Measurements from ENCODE around the gene ATXN7L1. TPM values are rescaled to one million over a fixed set of nuclear protein-coding genes. Genes with fewer than 3 reads are reported as not detected.
A peak's percentile ranks its signal among the peaks of the same experiment; 100 is the strongest.

ATXN7L1 gene
- total and polyA plus RNA-seq, 7 donors: 1.2 to 6.0 (median 3.0) TPM

- Histone ChIP-seq H3K27me3 (ENCODE audit: insufficient read depth in 3 of 3, low read length in 2 of 3) (no peaks in the 10 kb centered on the region), H3K27ac (no peak overlapping the region), H3K36me3 (ENCODE audit: insufficient read depth in 1 of 2, low read depth in 1 of 2) (no peaks in the 10 kb centered on the region), H3K4me3 (no peak overlapping the region), H3K4me1 (peaks cover 23% of the 10 kb centered on the region), H3K9me3 (no peaks in the 10 kb centered on the region)
- intact Hi-C loops (cut with DNase I): no loop called here
- ATAC-seq (peak; percentile 85 to 90 (median 89)), DNase-seq (no peak)
- TF ChIP-seq, protein P1, sequence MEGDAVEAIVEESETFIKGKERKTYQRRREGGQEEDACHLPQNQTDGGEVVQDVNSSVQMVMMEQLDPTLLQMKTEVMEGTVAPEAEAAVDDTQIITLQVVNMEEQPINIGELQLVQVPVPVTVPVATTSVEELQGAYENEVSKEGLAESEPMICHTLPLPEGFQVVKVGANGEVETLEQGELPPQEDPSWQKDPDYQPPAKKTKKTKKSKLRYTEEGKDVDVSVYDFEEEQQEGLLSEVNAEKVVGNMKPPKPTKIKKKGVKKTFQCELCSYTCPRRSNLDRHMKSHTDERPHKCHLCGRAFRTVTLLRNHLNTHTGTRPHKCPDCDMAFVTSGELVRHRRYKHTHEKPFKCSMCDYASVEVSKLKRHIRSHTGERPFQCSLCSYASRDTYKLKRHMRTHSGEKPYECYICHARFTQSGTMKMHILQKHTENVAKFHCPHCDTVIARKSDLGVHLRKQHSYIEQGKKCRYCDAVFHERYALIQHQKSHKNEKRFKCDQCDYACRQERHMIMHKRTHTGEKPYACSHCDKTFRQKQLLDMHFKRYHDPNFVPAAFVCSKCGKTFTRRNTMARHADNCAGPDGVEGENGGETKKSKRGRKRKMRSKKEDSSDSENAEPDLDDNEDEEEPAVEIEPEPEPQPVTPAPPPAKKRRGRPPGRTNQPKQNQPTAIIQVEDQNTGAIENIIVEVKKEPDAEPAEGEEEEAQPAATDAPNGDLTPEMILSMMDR (IDR thresholded peaks at IDR 0.05): no peak
- 53 to 60% (median 57%) methylated on average over 6 of the region's 6 CpGs for WGBS, 3 donors
Observed at GRCh38 chr7:105830405-105831301, 45.7 kb downstream of the ATXN7L1 start.

- H3K27me3 ChIP-seq (ENCODE audit: insufficient read depth in 3 of 3, low read length in 2 of 3): no peaks in the 10 kb centered on the region
- intact Hi-C loops (cut with DNase I): no loop called here
- TF ChIP-seq, protein P1 (IDR thresholded peaks at IDR 0.05): no peak
- H3K4me1 ChIP-seq: peaks cover 23% of the 10 kb centered on the region
- no peak overlapping the region for H3K27ac ChIP-seq
- ATAC-seq: no peak
- WGBS, 3 donors: 83 to 87% (median 86%) methylated on average over 5 of the region's 5 CpGs
- no peak for DNase-seq
- no peaks in the 10 kb centered on the region for H3K9me3 ChIP-seq
- H3K4me3 ChIP-seq: no peak overlapping the region
- H3K36me3 ChIP-seq (ENCODE audit: insufficient read depth in 1 of 2, low read depth in 1 of 2): no peaks in the 10 kb centered on the region
Observed at GRCh38 chr7:105829681-105830322, 46.6 kb downstream of the ATXN7L1 start.

DNA sequence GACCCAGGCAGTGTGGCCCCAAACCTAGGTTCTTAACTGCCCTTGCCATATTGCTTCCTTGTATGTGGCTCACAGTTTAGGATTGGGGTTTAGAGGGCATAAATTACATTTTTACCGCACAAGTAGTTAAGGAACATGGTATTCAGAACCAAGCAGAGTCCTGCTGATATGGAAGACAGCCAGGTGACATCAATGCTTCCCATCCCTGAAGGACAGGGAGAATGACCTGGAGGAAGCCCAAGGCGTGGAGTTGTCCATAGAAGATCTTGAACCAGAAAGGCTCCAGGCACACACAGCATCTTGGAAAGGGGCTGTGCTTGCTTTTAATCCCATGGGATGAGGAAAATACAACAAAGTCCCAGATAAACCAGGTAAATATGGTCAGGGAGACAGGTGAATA is 48.3 kb downstream of the ATXN7L1 start:
- TF ChIP-seq, protein P1 (IDR thresholded peaks at IDR 0.05): no peak
- WGBS, 3 donors: 93 to 97% (median 96%) methylated on average over 2 of the region's 2 CpGs
- Histone ChIP-seq H3K4me3 (no peak overlapping the region), H3K9me3 (no peaks in the 10 kb centered on the region), H3K27ac (no peak overlapping the region), H3K27me3 (ENCODE audit: insufficient read depth in 3 of 3, low read length in 2 of 3) (no peaks in the 10 kb centered on the region), H3K4me1 (peaks cover 23% of the 10 kb centered on the region), H3K36me3 (ENCODE audit: insufficient read depth in 1 of 2, low read depth in 1 of 2) (no peaks in the 10 kb centered on the region)
- ATAC-seq (no peak), DNase-seq (no peak)
- intact Hi-C loops (cut with DNase I): no loop called here

DNA sequence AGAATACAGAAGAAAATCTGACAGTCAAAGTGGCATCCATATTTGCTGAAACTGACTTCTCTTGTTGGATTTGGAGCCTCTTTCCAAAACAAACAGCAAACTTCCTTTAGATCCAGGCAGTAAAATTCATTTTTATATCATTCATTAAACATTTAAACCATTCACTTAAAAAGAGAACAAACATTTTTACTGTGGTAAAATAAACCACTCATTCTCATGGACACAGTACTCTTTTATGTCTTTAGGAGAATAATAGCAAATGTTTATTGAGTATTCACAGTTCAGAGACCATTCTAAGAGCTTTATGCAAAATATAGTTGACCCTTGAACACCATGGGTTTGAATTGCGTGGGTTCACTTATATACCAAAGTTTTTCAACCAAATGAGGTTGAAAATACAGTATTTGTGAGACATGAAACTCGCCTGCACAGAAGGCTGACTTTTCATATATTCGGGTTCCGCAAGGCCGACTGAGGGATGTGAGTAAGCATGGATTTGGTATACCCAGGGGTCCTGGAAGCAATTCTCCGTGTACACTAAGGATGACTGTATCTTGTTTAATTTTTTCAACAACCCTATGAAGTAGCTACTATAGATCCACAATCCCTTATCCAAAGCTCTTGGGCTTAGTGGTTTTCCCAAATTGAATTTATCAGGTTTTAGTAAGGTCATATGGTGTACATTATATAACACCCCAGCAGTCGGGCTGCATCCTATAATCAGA is 49.1 kb downstream of the ATXN7L1 start:
- Histone ChIP-seq H3K4me3 (no peak overlapping the region), H3K27me3 (ENCODE audit: insufficient read depth in 3 of 3, low read length in 2 of 3) (no peaks in the 10 kb centered on the region), H3K36me3 (ENCODE audit: insufficient read depth in 1 of 2, low read depth in 1 of 2) (no peaks in the 10 kb centered on the region), H3K9me3 (no peaks in the 10 kb centered on the region), H3K27ac (no peak overlapping the region), H3K4me1 (peaks cover 23% of the 10 kb centered on the region)
- ATAC-seq (no peak), DNase-seq (no peak)
- intact Hi-C loops (cut with DNase I): no loop called here
- TF ChIP-seq, protein P1 (IDR thresholded peaks at IDR 0.05): no peak
- WGBS, 3 donors: 95 to 97% (median 97%) methylated on average over 7 of the region's 7 CpGs

All from psoas muscle (tissue), 8 donors.